ENCODE data around the gene GPX7. TPM values are rescaled to one million over a fixed set of nuclear protein-coding genes. Genes with fewer than 3 reads are reported as not detected.

GPX7 gene
- total RNA-seq, 1 experiment from 2014 or later, result 9.9 TPM

DNA sequence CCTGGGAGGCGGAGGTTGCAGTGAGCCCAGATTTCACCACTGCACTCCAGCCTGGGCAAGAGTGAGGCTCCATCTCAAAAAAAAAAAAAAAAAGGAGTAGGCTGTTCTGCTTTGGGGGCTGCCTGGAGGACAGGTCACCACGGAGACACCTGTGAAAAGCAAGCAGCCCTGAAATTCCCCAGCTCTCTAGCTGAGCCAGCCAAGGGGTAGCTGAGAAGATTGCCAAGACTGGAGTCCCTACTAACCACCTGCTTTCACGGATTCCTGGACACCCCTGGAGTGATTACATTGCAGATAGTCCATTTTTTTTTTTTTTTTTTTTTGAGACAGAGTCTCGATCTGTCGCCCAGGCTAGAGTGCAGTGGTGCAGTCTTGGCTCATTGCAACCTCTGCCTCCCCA lies 12.5 kb downstream of the GPX7 start:
- ATAC-seq (no peak), DNase-seq (ENCODE audit: low spot score) (no peak)
- H3K9me3 Mint-ChIP-seq, result 0 out of 2 replicates have a peak, but pooled peaks cover 7% of the 10 kb centered on the region
- H3K36me3 Mint-ChIP-seq, result no peaks in the 10 kb centered on the region
- CTCF ChIA-PET, result no interaction called here
- peaks cover 29% of the 10 kb centered on the region for H3K4me1 Mint-ChIP-seq
- POLR2A ChIA-PET, result interaction anchor here (0.5 kb wide), 1 partner anchor 41 kb away, joined by 4 read pairs; no protein-coding TSS in a partner anchor
- no peak for TF ChIP-seq CREB1 (CRISPR knock-in tag; IDR thresholded peaks at IDR 0.05)
- TF ChIP-seq MAX (CRISPR knock-in tag; IDR thresholded peaks at IDR 0.05), result no peak
- no peak for TF ChIP-seq ZNF671 (CRISPR knock-in tag; IDR thresholded peaks at IDR 0.05)
- no peak for TF ChIP-seq ZNF121 (CRISPR knock-in tag; IDR thresholded peaks at IDR 0.05)
- TF ChIP-seq, protein P1, sequence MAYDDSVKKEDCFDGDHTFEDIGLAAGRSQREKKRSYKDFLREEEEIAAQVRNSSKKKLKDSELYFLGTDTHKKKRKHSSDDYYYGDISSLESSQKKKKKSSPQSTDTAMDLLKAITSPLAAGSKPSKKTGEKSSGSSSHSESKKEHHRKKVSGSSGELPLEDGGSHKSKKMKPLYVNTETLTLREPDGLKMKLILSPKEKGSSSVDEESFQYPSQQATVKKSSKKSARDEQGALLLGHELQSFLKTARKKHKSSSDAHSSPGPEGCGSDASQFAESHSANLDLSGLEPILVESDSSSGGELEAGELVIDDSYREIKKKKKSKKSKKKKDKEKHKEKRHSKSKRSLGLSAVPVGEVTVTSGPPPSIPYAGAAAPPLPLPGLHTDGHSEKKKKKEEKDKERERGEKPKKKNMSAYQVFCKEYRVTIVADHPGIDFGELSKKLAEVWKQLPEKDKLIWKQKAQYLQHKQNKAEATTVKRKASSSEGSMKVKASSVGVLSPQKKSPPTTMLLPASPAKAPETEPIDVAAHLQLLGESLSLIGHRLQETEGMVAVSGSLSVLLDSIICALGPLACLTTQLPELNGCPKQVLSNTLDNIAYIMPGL (CRISPR knock-in tag; IDR thresholded peaks at IDR 0.05), result no peak
- TF ChIP-seq, protein P2, sequence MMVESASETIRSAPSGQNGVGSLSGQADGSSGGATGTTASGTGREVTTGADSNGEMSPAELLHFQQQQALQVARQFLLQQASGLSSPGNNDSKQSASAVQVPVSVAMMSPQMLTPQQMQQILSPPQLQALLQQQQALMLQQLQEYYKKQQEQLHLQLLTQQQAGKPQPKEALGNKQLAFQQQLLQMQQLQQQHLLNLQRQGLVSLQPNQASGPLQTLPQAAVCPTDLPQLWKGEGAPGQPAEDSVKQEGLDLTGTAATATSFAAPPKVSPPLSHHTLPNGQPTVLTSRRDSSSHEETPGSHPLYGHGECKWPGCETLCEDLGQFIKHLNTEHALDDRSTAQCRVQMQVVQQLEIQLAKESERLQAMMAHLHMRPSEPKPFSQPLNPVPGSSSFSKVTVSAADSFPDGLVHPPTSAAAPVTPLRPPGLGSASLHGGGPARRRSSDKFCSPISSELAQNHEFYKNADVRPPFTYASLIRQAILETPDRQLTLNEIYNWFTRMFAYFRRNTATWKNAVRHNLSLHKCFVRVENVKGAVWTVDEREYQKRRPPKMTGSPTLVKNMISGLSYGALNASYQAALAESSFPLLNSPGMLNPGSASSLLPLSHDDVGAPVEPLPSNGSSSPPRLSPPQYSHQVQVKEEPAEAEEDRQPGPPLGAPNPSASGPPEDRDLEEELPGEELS (CRISPR knock-in tag; IDR thresholded peaks at IDR 0.05), result no peak
- TF ChIP-seq GRHL2 (CRISPR knock-in tag; IDR thresholded peaks at IDR 0.05; ENCODE audit: insufficient replicate concordance, severe bottlenecking), result no peak
- TF ChIP-seq, protein P3, sequence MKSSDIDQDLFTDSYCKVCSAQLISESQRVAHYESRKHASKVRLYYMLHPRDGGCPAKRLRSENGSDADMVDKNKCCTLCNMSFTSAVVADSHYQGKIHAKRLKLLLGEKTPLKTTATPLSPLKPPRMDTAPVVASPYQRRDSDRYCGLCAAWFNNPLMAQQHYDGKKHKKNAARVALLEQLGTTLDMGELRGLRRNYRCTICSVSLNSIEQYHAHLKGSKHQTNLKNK (CRISPR knock-in tag; IDR thresholded peaks at IDR 0.05), result no peak
- H3K27ac Mint-ChIP-seq, result no peak overlapping the region
- H3K4me3 Mint-ChIP-seq, result no peak overlapping the region
- no peaks in the 10 kb centered on the region for H3K27me3 Mint-ChIP-seq (ENCODE audit: low read depth)

DNA sequence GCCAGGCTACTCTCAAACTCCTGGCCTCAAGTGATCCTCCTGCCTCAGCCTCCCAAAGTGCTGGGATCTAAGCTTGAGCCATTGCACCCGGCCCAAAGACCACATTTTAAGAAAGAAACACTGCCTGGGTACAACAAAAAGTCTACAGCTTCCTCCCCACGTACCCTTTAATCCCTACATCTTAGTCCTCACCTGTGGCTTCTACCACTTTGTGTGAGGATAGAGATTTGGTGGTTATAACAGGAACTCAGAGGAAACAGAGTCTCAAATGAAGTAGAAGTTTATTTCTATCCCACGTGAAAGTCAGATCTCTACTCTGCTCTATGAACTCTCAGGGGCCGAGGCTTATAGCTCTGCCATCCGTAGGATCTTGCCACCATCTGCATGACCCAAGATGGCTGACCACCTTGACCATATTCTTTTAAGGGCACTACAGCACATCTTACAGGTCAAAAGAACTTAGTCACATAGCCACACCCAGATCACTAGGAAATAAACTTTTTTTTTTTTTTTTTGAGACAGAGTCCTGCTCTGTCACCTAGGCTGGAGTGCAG lies 13.4 kb downstream of the GPX7 start:
- no peak overlapping the region for H3K4me3 Mint-ChIP-seq
- CTCF ChIA-PET, result no interaction called here

More for the DNA sequence above, 13.4 kb downstream of the GPX7 start:
- TF ChIP-seq, protein P4, sequence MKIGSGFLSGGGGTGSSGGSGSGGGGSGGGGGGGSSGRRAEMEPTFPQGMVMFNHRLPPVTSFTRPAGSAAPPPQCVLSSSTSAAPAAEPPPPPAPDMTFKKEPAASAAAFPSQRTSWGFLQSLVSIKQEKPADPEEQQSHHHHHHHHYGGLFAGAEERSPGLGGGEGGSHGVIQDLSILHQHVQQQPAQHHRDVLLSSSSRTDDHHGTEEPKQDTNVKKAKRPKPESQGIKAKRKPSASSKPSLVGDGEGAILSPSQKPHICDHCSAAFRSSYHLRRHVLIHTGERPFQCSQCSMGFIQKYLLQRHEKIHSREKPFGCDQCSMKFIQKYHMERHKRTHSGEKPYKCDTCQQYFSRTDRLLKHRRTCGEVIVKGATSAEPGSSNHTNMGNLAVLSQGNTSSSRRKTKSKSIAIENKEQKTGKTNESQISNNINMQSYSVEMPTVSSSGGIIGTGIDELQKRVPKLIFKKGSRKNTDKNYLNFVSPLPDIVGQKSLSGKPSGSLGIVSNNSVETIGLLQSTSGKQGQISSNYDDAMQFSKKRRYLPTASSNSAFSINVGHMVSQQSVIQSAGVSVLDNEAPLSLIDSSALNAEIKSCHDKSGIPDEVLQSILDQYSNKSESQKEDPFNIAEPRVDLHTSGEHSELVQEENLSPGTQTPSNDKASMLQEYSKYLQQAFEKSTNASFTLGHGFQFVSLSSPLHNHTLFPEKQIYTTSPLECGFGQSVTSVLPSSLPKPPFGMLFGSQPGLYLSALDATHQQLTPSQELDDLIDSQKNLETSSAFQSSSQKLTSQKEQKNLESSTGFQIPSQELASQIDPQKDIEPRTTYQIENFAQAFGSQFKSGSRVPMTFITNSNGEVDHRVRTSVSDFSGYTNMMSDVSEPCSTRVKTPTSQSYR (CRISPR knock-in tag; IDR thresholded peaks at IDR 0.05), result no peak
- TF ChIP-seq, protein P5, sequence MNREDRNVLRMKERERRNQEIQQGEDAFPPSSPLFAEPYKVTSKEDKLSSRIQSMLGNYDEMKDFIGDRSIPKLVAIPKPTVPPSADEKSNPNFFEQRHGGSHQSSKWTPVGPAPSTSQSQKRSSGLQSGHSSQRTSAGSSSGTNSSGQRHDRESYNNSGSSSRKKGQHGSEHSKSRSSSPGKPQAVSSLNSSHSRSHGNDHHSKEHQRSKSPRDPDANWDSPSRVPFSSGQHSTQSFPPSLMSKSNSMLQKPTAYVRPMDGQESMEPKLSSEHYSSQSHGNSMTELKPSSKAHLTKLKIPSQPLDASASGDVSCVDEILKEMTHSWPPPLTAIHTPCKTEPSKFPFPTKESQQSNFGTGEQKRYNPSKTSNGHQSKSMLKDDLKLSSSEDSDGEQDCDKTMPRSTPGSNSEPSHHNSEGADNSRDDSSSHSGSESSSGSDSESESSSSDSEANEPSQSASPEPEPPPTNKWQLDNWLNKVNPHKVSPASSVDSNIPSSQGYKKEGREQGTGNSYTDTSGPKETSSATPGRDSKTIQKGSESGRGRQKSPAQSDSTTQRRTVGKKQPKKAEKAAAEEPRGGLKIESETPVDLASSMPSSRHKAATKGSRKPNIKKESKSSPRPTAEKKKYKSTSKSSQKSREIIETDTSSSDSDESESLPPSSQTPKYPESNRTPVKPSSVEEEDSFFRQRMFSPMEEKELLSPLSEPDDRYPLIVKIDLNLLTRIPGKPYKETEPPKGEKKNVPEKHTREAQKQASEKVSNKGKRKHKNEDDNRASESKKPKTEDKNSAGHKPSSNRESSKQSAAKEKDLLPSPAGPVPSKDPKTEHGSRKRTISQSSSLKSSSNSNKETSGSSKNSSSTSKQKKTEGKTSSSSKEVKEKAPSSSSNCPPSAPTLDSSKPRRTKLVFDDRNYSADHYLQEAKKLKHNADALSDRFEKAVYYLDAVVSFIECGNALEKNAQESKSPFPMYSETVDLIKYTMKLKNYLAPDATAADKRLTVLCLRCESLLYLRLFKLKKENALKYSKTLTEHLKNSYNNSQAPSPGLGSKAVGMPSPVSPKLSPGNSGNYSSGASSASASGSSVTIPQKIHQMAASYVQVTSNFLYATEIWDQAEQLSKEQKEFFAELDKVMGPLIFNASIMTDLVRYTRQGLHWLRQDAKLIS (CRISPR knock-in tag; IDR thresholded peaks at IDR 0.05; ENCODE audit: borderline replicate concordance), result no peak
- no peak for TF ChIP-seq ZNF671 (CRISPR knock-in tag; IDR thresholded peaks at IDR 0.05)
- POLR2A ChIA-PET, result no interaction called here
- no peak for ATAC-seq
- H3K27me3 Mint-ChIP-seq (ENCODE audit: low read depth), result no peaks in the 10 kb centered on the region
- no peak for DNase-seq (ENCODE audit: low spot score)
- 0 out of 2 replicates have a peak, but pooled peaks cover under 1% of the 10 kb centered on the region for H3K36me3 Mint-ChIP-seq
- no peak overlapping the region for H3K27ac Mint-ChIP-seq
- H3K4me1 Mint-ChIP-seq, result peaks cover 29% of the 10 kb centered on the region
- 0 out of 2 replicates have a peak, but pooled peaks cover 7% of the 10 kb centered on the region for H3K9me3 Mint-ChIP-seq
